Measurements from ENCODE around the gene TCERG1L.

TCERG1L gene

GRCh38 chr10:131184503-131184902 lies 127.0 kb downstream of the TCERG1L start:
- H3K36me3 ChIP-seq (ENCODE audit: control insufficient read depth in 1 of 2, insufficient read depth in 2 of 2, low read depth in 1 of 2, low read length in 2 of 2): no peaks in the 10 kb centered on the region
- no peak for DNase-seq
- no peak overlapping the region for H3K4me2 ChIP-seq (ENCODE audit: low read length, poor library complexity, severe bottlenecking)
- H2BK5ac ChIP-seq (ENCODE audit: low read depth, low read length, poor library complexity, severe bottlenecking): no peak overlapping the region
- H3K27me3 ChIP-seq (ENCODE audit: control insufficient read depth in 1 of 2, insufficient read depth in 1 of 2, low read length in 2 of 2): no peaks in the 10 kb centered on the region
- H3K4ac ChIP-seq (ENCODE audit: low read depth in 1 of 2, low read length in 2 of 2): no peak overlapping the region
- H2BK12ac ChIP-seq (ENCODE audit: low read length in 2 of 2): no peak overlapping the region
- H2AK5ac ChIP-seq (ENCODE audit: low read length, severe bottlenecking): no peak overlapping the region
- H3K27ac ChIP-seq (ENCODE audit: low read length, poor library complexity, severe bottlenecking): no peak overlapping the region
- H4K91ac ChIP-seq (ENCODE audit: low read length): no peak overlapping the region
- no peak overlapping the region for H3K4me3 ChIP-seq (ENCODE audit: insufficient read depth in 1 of 2, low read depth in 1 of 2, low read length in 2 of 2)
- no peak overlapping the region for H2BK120ac ChIP-seq (ENCODE audit: low read depth, low read length)
- no peak overlapping the region for H3K23ac ChIP-seq (ENCODE audit: low read length in 2 of 2)
- no peak overlapping the region for H3K14ac ChIP-seq (ENCODE audit: low read length in 2 of 2)
- H3K9me3 ChIP-seq (ENCODE audit: control insufficient read depth, low read length): peaks cover 4% of the 10 kb centered on the region
- WGBS: 86% methylated on average over 9 of the region's 9 CpGs
- no peak overlapping the region for H3K9ac ChIP-seq (ENCODE audit: low read length)
- no peak overlapping the region for H3K18ac ChIP-seq (ENCODE audit: low read depth in 1 of 2, low read length in 2 of 2)
- no peak overlapping the region for H2AFZ ChIP-seq (ENCODE audit: low read depth, low read length)
- no peak overlapping the region for H4K8ac ChIP-seq (ENCODE audit: low read length)
- H2BK15ac ChIP-seq (ENCODE audit: low read depth, poor library complexity, severe bottlenecking): no peak overlapping the region
- no peaks in the 10 kb centered on the region for H3K79me1 ChIP-seq (replicated peaks; ENCODE audit: low read length, poor library complexity, severe bottlenecking)
- H3K4me1 ChIP-seq (ENCODE audit: control insufficient read depth, insufficient read depth, low read depth, low read length): no peaks in the 10 kb centered on the region

GRCh38 chr10:131183546-131184045 lies 127.9 kb downstream of the TCERG1L start:
- Histone ChIP-seq H2AFZ (ENCODE audit: low read depth, low read length) (no peak overlapping the region), H3K4me1 (ENCODE audit: control insufficient read depth, insufficient read depth, low read depth, low read length) (no peaks in the 10 kb centered on the region), H3K9me3 (ENCODE audit: control insufficient read depth, low read length) (peaks cover 4% of the 10 kb centered on the region), H3K14ac (ENCODE audit: low read length in 2 of 2) (no peak overlapping the region), H3K79me1 (replicated peaks; ENCODE audit: low read length, poor library complexity, severe bottlenecking) (no peaks in the 10 kb centered on the region), H3K36me3 (ENCODE audit: control insufficient read depth in 1 of 2, insufficient read depth in 2 of 2, low read depth in 1 of 2, low read length in 2 of 2) (no peaks in the 10 kb centered on the region), H3K18ac (ENCODE audit: low read depth in 1 of 2, low read length in 2 of 2) (no peak overlapping the region), H3K27me3 (ENCODE audit: control insufficient read depth in 1 of 2, insufficient read depth in 1 of 2, low read length in 2 of 2) (no peaks in the 10 kb centered on the region), H3K4me3 (ENCODE audit: insufficient read depth in 1 of 2, low read depth in 1 of 2, low read length in 2 of 2) (no peak overlapping the region), H4K8ac (ENCODE audit: low read length) (peak overlapping the region; percentile 3), H2BK12ac (ENCODE audit: low read length in 2 of 2) (no peak overlapping the region), H3K4ac (ENCODE audit: low read depth in 1 of 2, low read length in 2 of 2) (no peak overlapping the region), H2AK5ac (ENCODE audit: low read length, severe bottlenecking) (no peak overlapping the region), H3K23ac (ENCODE audit: low read length in 2 of 2) (no peak overlapping the region), H3K4me2 (ENCODE audit: low read length, poor library complexity, severe bottlenecking) (no peak overlapping the region), H2BK120ac (ENCODE audit: low read depth, low read length) (no peak overlapping the region), H2BK5ac (ENCODE audit: low read depth, low read length, poor library complexity, severe bottlenecking) (no peak overlapping the region), H3K27ac (ENCODE audit: low read length, poor library complexity, severe bottlenecking) (no peak overlapping the region), H3K9ac (ENCODE audit: low read length) (no peak overlapping the region), H4K91ac (ENCODE audit: low read length) (no peak overlapping the region), H2BK15ac (ENCODE audit: low read depth, poor library complexity, severe bottlenecking) (no peak overlapping the region)
- 89% methylated on average over 9 of the region's 9 CpGs for WGBS
- DNase-seq: no peak

- Histone ChIP-seq H3K18ac (ENCODE audit: low read depth in 1 of 2, low read length in 2 of 2) (no peak overlapping the region), H3K4me3 (ENCODE audit: insufficient read depth in 1 of 2, low read depth in 1 of 2, low read length in 2 of 2) (no peak overlapping the region), H3K14ac (ENCODE audit: low read length in 2 of 2) (no peak overlapping the region), H2AK5ac (ENCODE audit: low read length, severe bottlenecking) (no peak overlapping the region), H3K9ac (ENCODE audit: low read length) (no peak overlapping the region), H3K27ac (ENCODE audit: low read length, poor library complexity, severe bottlenecking) (no peak overlapping the region), H2BK15ac (ENCODE audit: low read depth, poor library complexity, severe bottlenecking) (no peak overlapping the region), H3K27me3 (ENCODE audit: control insufficient read depth in 1 of 2, insufficient read depth in 1 of 2, low read length in 2 of 2) (no peaks in the 10 kb centered on the region), H3K79me1 (replicated peaks; ENCODE audit: low read length, poor library complexity, severe bottlenecking) (no peaks in the 10 kb centered on the region), H3K4me1 (ENCODE audit: control insufficient read depth, insufficient read depth, low read depth, low read length) (no peaks in the 10 kb centered on the region), H3K36me3 (ENCODE audit: control insufficient read depth in 1 of 2, insufficient read depth in 2 of 2, low read depth in 1 of 2, low read length in 2 of 2) (no peaks in the 10 kb centered on the region), H2AFZ (ENCODE audit: low read depth, low read length) (no peak overlapping the region), H3K4ac (ENCODE audit: low read depth in 1 of 2, low read length in 2 of 2) (no peak overlapping the region), H2BK5ac (ENCODE audit: low read depth, low read length, poor library complexity, severe bottlenecking) (no peak overlapping the region), H2BK12ac (ENCODE audit: low read length in 2 of 2) (no peak overlapping the region), H3K23ac (ENCODE audit: low read length in 2 of 2) (no peak overlapping the region), H4K91ac (ENCODE audit: low read length) (no peak overlapping the region), H3K4me2 (ENCODE audit: low read length, poor library complexity, severe bottlenecking) (no peak overlapping the region), H3K9me3 (ENCODE audit: control insufficient read depth, low read length) (peaks cover 8% of the 10 kb centered on the region), H4K8ac (ENCODE audit: low read length) (no peak overlapping the region), H2BK120ac (ENCODE audit: low read depth, low read length) (no peak overlapping the region)
- no peak for DNase-seq
- WGBS: 76% methylated on average over 8 of the region's 8 CpGs
These were observed 130.1 kb downstream of the TCERG1L start for GRCh38 chr10:131181456-131181855.

DNA sequence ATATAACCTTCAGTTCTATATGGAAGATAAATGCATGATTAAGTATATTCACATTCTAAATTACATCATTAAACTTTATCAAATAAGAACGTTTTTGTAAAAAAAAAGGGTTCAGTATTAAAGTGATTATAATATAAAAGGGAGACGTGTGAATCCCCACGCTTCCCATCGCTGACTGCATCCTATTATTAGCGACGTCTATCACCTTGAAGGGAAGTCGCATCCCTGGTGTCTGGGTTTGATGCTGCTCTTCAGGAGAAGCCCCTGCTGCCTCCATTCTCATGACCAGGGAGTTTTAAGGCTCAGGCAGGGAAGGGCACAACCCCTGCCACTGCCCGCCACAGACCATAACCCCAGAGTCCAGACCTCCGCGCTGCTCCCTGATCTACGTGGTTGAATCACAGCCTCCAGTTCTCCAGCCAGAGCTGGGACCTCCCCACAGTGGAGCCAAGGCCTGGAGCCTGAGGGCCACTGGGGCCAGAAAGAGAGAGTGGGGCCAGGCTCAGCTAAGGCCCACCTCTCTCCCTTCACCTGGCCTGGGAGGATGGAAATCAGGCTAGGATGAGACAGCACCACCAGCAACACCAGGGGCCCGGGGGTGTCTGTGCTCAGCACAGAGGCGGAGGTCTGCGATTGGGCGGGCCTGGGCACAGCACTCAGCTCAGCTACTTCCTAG lies 130.6 kb downstream of the TCERG1L start:
- Histone ChIP-seq H2BK15ac (ENCODE audit: low read depth, poor library complexity, severe bottlenecking) (no peak overlapping the region), H3K4me3 (ENCODE audit: insufficient read depth in 1 of 2, low read depth in 1 of 2, low read length in 2 of 2) (no peak overlapping the region), H2AFZ (ENCODE audit: low read depth, low read length) (no peak overlapping the region), H3K4ac (ENCODE audit: low read depth in 1 of 2, low read length in 2 of 2) (no peak overlapping the region), H3K27ac (ENCODE audit: low read length, poor library complexity, severe bottlenecking) (no peak overlapping the region), H3K9me3 (ENCODE audit: control insufficient read depth, low read length) (peaks cover 8% of the 10 kb centered on the region), H4K91ac (ENCODE audit: low read length) (no peak overlapping the region), H2BK5ac (ENCODE audit: low read depth, low read length, poor library complexity, severe bottlenecking) (no peak overlapping the region), H4K8ac (ENCODE audit: low read length) (no peak overlapping the region), H3K27me3 (ENCODE audit: control insufficient read depth in 1 of 2, insufficient read depth in 1 of 2, low read length in 2 of 2) (no peaks in the 10 kb centered on the region), H2BK12ac (ENCODE audit: low read length in 2 of 2) (no peak overlapping the region), H3K36me3 (ENCODE audit: control insufficient read depth in 1 of 2, insufficient read depth in 2 of 2, low read depth in 1 of 2, low read length in 2 of 2) (no peaks in the 10 kb centered on the region), H2BK120ac (ENCODE audit: low read depth, low read length) (no peak overlapping the region), H3K18ac (ENCODE audit: low read depth in 1 of 2, low read length in 2 of 2) (no peak overlapping the region), H3K79me1 (replicated peaks; ENCODE audit: low read length, poor library complexity, severe bottlenecking) (no peaks in the 10 kb centered on the region), H3K9ac (ENCODE audit: low read length) (no peak overlapping the region), H2AK5ac (ENCODE audit: low read length, severe bottlenecking) (no peak overlapping the region), H3K23ac (ENCODE audit: low read length in 2 of 2) (no peak overlapping the region), H3K4me1 (ENCODE audit: control insufficient read depth, insufficient read depth, low read depth, low read length) (no peaks in the 10 kb centered on the region), H3K14ac (ENCODE audit: low read length in 2 of 2) (no peak overlapping the region), H3K4me2 (ENCODE audit: low read length, poor library complexity, severe bottlenecking) (no peak overlapping the region)
- no peak for DNase-seq
- 86% methylated on average over 15 of the region's 15 CpGs for WGBS

Data from mesenchymal stem cell (in vitro differentiated cells and primary cell).